HCT116 (cell line): ENCODE data around the gene WASF2. TPM values are rescaled to one million over a fixed set of nuclear protein-coding genes. Genes with fewer than 3 reads are reported as not detected.

Source experiments
- ATAC-seq: fragments of 200-7000 bp; cut with Tn5 transposase; 2 replicates; pipeline ENCODE4 v1.9.1; 2020; ENCODE audit warnings: mild to moderate bottlenecking, moderate library complexity
- BruUV-seq: library from RNA; stranded (reverse); fragments of 400-500 nt; replicated peaks from 2 replicates; lab custom pipeline; 2021; lab: Mats Ljungman, UMichigan
- CTCF ChIA-PET: fragments of 300-600 bp; sonication (Branson Sonifier 250); formaldehyde crosslinking; loops from one replicate; lab custom pipeline; 2021; ENCODE audit warnings: antibody characterized with exemption; lab: Charles Lee
- POLR2A ChIA-PET: fragments of 300-600, 350-600 bp; sonication (Branson Sonifier 250); formaldehyde crosslinking; loops from one replicate; lab custom pipeline; 2021; ENCODE audit warnings: antibody characterized with exemption; lab: Charles Lee
- RAD21 ChIA-PET, 2 experiments: fragments of 300-600 bp; sonication (Branson Sonifier 250); formaldehyde crosslinking; loops; one replicate each; lab custom pipeline; 2023; ENCODE audit warnings: low total read pairs in 2 of 2; ENCODE audit not compliant: uncharacterized antibody in 2 of 2, unreplicated experiment in 2 of 2, low non-redundant PET in 1 of 2; lab: Charles Lee
- DNase-seq: peaks from one replicate; pipeline ENCODE4 v3.0.0-alpha.2; 2010; ENCODE audit warnings: low read depth, low spot score
- H2AFZ ChIP-seq: fragments of 200-600 bp; shearing (Covaris generic), sonication (generic); 2 replicates; pipeline ENCODE4 v1.6.1; 2017; ENCODE audit warnings: low read depth, mixed run types, mixed read lengths, antibody characterized with exemption, low read length; ENCODE audit not compliant: poor library complexity, severe bottlenecking
- H3K27ac ChIP-seq: 2 replicates; pipeline ENCODE4 v1.5.1; 2012; ENCODE audit warnings: low read depth, low read length
- H3K27me3 ChIP-seq: fragments of 200-600 bp; sonication (generic); 2 replicates; pipeline ENCODE4 v1.6.1; 2016; ENCODE audit warnings: mixed run types, low read length, mixed read lengths; ENCODE audit not compliant: insufficient read depth
- H3K36me3 ChIP-seq, 2 experiments: fragments of 200-500 bp in 1 of 2; fragments of 200-600 bp in 1 of 2; sonication (Bioruptor generic) in 1 of 2; sonication (generic) in 1 of 2; 2 replicates each; pipeline versions ENCODE4 v1.5.1 to v1.6.1; 2014 to 2016; ENCODE audit warnings: low read length in 2 of 2, inconsistent platforms in 1 of 2, mixed read lengths in 1 of 2, mixed run types in 1 of 2; ENCODE audit not compliant: insufficient read depth in 2 of 2, control insufficient read depth in 1 of 2
- H3K4me1 ChIP-seq, 2 experiments: fragments of 200-600 bp in 1 of 2; sonication (generic) in 1 of 2; 2 replicates each; pipeline versions ENCODE4 v1.5.1 to v1.6.1; 2012 to 2017; ENCODE audit warnings: low read length in 2 of 2, inconsistent platforms in 1 of 2, mild to moderate bottlenecking in 1 of 2, mixed read lengths in 1 of 2, mixed run types in 1 of 2, moderate library complexity in 1 of 2; ENCODE audit not compliant: insufficient read depth in 2 of 2, control insufficient read depth in 1 of 2
- H3K4me2 ChIP-seq: fragments of 200-600 bp; sonication (generic); 2 replicates; pipeline ENCODE4 v1.6.1; 2017; ENCODE audit warnings: mixed run types, low read length, mixed read lengths
- H3K4me3 ChIP-seq, 2 experiments: fragments of 200-600 bp in 1 of 2; sonication (generic) in 1 of 2; replicated peaks in 1 of 2; 2 replicates each; pipeline ENCODE4 v1.5.1; 2011 to 2016; ENCODE audit warnings: low read length in 2 of 2, control low read depth in 1 of 2, low read depth in 1 of 2, mild to moderate bottlenecking in 1 of 2, mixed read lengths in 1 of 2, mixed run types in 1 of 2
- H3K79me2 ChIP-seq: fragments of 200-600 bp; sonication (generic); 2 replicates; pipeline ENCODE4 v1.6.1; 2017; ENCODE audit warnings: mild to moderate bottlenecking, mixed run types, low read length, moderate library complexity, mixed read lengths; ENCODE audit not compliant: insufficient read depth
- H3K9ac ChIP-seq: fragments of 200-600 bp; sonication (generic); 2 replicates; pipeline ENCODE4 v1.6.1; 2016; ENCODE audit warnings: low read length, mixed read lengths
- H3K9me2 ChIP-seq: fragments of 200-600 bp; sonication (generic), shearing (Covaris generic); 2 replicates; pipeline ENCODE4 v1.6.1; 2017; ENCODE audit warnings: mixed run types, mild to moderate bottlenecking, moderate library complexity; ENCODE audit not compliant: insufficient read depth
- H3K9me3 ChIP-seq, 2 experiments: fragments of 200-500 bp in 1 of 2; fragments of 200-600 bp in 1 of 2; sonication (Bioruptor generic) in 1 of 2; sonication (generic) in 1 of 2; 2 replicates each; pipeline ENCODE4 v1.6.1; 2014 to 2017; ENCODE audit warnings: low read length in 2 of 2, mixed read lengths in 2 of 2, inconsistent platforms in 1 of 2, low read depth in 1 of 2, mild to moderate bottlenecking in 1 of 2, mixed run types in 1 of 2, moderate library complexity in 1 of 2; ENCODE audit not compliant: control insufficient read depth in 1 of 2, insufficient read depth in 1 of 2
- H4K20me1 ChIP-seq: fragments of 200-600 bp; sonication (generic), shearing (Covaris generic); 2 replicates; pipeline ENCODE4 v1.6.1; 2017; ENCODE audit warnings: mixed run types, mild to moderate bottlenecking, moderate library complexity; ENCODE audit not compliant: insufficient read depth
- EGR1 ChIP-seq: IDR thresholded peaks from 2 replicates; pipeline ENCODE4 v1.6.1; 2012; ENCODE audit warnings: low read depth
- ELF1 ChIP-seq: IDR thresholded peaks from 2 replicates; pipeline ENCODE4 v1.6.1; 2012; ENCODE audit warnings: low read depth, borderline replicate concordance
- FOSL1 ChIP-seq: IDR thresholded peaks from 2 replicates; pipeline ENCODE4 v1.6.1; 2012; ENCODE audit warnings: low read depth
- POLR2A ChIP-seq: IDR thresholded peaks from 2 replicates; pipeline ENCODE4 v1.7.0; 2011; ENCODE audit warnings: borderline replicate concordance; ENCODE audit not compliant: insufficient read depth, insufficient read length; ENCODE audit errors: extremely low read depth
- RAD21 ChIP-seq: IDR thresholded peaks from 2 replicates; pipeline ENCODE4 v1.6.1; 2012; ENCODE audit warnings: low read depth, mild to moderate bottlenecking
- SIN3A ChIP-seq: IDR thresholded peaks from 2 replicates; pipeline ENCODE4 v1.6.1; 2012; ENCODE audit warnings: low read depth
- SP1 ChIP-seq: IDR thresholded peaks from 2 replicates; pipeline ENCODE4 v1.6.1; 2012; ENCODE audit warnings: low read depth
- SRF ChIP-seq: IDR thresholded peaks from 2 replicates; pipeline ENCODE4 v1.6.1; 2012; ENCODE audit warnings: low read depth
- YY1 ChIP-seq: IDR thresholded peaks from 2 replicates; pipeline ENCODE4 v1.6.1; 2011; ENCODE audit warnings: low read length, low read depth, moderate library complexity, mild to moderate bottlenecking; ENCODE audit not compliant: insufficient replicate concordance; ENCODE audit errors: extremely low read depth
- ZNF274 ChIP-seq: fragments of 200-500 bp; sonication (Bioruptor generic); IDR thresholded peaks from 2 replicates; pipeline ENCODE4 v1.6.1; 2014; ENCODE audit warnings: mild to moderate bottlenecking, low read depth, low read length, inconsistent platforms
- intact Hi-C: fragments of 100-400 bp; cut with micrococcal nuclease; formaldehyde crosslinking; loops from 2 replicates; pipeline ENCODE4 v1.10.0; 2022
- total RNA-seq: library from RNA; stranded (reverse); gene quantifications from one replicate; pipeline ENCODE4 v1.2.1, GENCODE V29; 2021; ENCODE audit not compliant: unreplicated experiment
- TF ChIP-seq, protein P1 (sequence below): IDR thresholded peaks from 2 replicates; pipeline ENCODE4 v1.6.1; 2012
- TF ChIP-seq, protein P2 (sequence below): IDR thresholded peaks from 2 replicates; pipeline ENCODE4 v1.6.1; 2012

WASF2 gene
- total RNA-seq, 1 experiment from 2014 or later, result 111 TPM

DNA sequence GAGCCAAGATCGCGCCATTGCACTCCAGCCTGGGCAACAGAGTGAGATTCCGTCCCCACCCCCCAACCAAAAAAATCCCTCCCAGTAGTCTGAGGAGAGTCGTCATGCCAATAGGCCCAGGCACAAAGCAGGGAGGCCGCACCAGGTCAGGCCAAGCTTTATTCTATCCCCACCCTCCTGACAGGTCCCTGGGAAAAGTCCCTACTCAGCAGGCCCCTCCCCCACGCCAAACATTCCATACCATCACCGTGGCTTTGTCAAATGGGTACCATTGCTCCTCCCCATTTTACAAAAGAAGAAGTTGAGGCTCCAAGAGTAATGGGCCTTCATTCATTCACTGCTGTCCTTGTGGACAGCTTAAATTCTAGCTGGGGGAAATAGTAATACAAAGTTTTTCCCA, 92.2 kb downstream of the WASF2 start:
- H3K36me3 ChIP-seq, result peaks cover 0 to 12% of the 10 kb centered on the region in 2 experiments; a peak in 1 of 4 replicates
- DNase-seq (no peak), ATAC-seq (no peak)
- peaks cover 5 to 30% of the 10 kb centered on the region in 2 experiments for H3K4me1 ChIP-seq
- H3K27me3 ChIP-seq, result no peaks in the 10 kb centered on the region
- no peaks in the 10 kb centered on the region for H3K9me3 ChIP-seq
- intact Hi-C loops, result loop anchor here (5.0 kb wide), 1 partner anchor 265 kb away; no protein-coding TSS in a partner anchor
- no peak overlapping the region for H3K9ac ChIP-seq
- no peaks in the 10 kb centered on the region for H3K9me2 ChIP-seq
- no peak overlapping the region for H2AFZ ChIP-seq
- peaks cover 22% of the 10 kb centered on the region for H3K79me2 ChIP-seq
- CTCF ChIA-PET, result interaction anchor here (1.2 to 4.2 kb wide), 7 partner anchors 10 to 352 kb away, joined by 3 to 65 read pairs (median 4); no protein-coding TSS in a partner anchor
- no peak overlapping the region for H3K4me3 ChIP-seq
- no peak overlapping the region for H3K4me2 ChIP-seq
- H4K20me1 ChIP-seq, result no peaks in the 10 kb centered on the region
- RAD21 ChIA-PET, result no interaction called here
- no peak overlapping the region for H3K27ac ChIP-seq
- TF ChIP-seq SP1 (no peak), EGR1 (no peak), ZNF274 (no peak), SIN3A (no peak), SRF (no peak)
- TF ChIP-seq, protein P1, sequence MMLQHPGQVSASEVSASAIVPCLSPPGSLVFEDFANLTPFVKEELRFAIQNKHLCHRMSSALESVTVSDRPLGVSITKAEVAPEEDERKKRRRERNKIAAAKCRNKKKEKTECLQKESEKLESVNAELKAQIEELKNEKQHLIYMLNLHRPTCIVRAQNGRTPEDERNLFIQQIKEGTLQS, result no peak
- TF ChIP-seq, protein P2, sequence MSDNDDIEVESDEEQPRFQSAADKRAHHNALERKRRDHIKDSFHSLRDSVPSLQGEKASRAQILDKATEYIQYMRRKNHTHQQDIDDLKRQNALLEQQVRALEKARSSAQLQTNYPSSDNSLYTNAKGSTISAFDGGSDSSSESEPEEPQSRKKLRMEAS, result no peak
- no TSS peak for BruUV-seq
- POLR2A ChIA-PET, result interaction anchor here (1.3 kb wide), 1 partner anchor 97 kb away, joined by 4 read pairs; no protein-coding TSS in a partner anchor

DNA sequence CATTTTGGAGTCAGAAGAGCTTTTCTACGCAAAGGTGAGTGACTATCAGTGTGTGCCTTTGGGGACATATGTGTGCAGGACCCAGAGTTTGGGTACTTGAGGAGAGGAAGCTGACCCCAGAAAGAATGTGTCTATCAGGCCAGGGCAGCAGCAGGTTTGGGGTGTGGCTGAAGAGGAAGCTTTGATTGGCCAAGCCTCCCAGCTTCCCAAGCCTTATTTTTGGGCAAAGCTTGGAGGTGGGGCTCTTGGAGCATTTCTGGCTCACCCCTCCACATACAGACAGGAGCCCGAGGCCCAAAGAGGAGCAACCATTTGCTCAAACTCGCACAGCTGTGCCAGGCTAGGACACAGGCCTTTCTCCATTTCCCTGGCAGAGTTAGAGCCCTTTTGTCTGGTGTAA, 92.9 kb downstream of the WASF2 start:
- no peak overlapping the region for H3K4me3 ChIP-seq
- no peak overlapping the region for H3K4me2 ChIP-seq
- BruUV-seq, result no TSS peak
- H3K9me2 ChIP-seq, result no peaks in the 10 kb centered on the region
- no peak overlapping the region for H3K9ac ChIP-seq
- POLR2A ChIA-PET, result interaction anchor here (1.3 kb wide), 1 partner anchor 97 kb away, joined by 4 read pairs; no protein-coding TSS in a partner anchor
- peaks cover 25% of the 10 kb centered on the region for H3K79me2 ChIP-seq
- RAD21 ChIA-PET, result no interaction called here
- TF ChIP-seq ELF1, result no peak
- TF ChIP-seq RAD21, result no peak
- TF ChIP-seq YY1, result no peak
- no peak for TF ChIP-seq POLR2A
- TF ChIP-seq FOSL1, result no peak
- TF ChIP-seq SP1, result no peak
- TF ChIP-seq, protein P2, result no peak
- no peak for TF ChIP-seq SRF
- H2AFZ ChIP-seq, result no peak overlapping the region
- intact Hi-C loops, result loop anchor here (5.0 kb wide), 1 partner anchor 265 kb away; no protein-coding TSS in a partner anchor
- H3K9me3 ChIP-seq, result no peaks in the 10 kb centered on the region
- no peak overlapping the region for H3K27ac ChIP-seq
- no peaks in the 10 kb centered on the region for H4K20me1 ChIP-seq
- DNase-seq (no peak), ATAC-seq (no peak)
- no peaks in the 10 kb centered on the region for H3K27me3 ChIP-seq
- H3K4me1 ChIP-seq, result peaks cover 6 to 26% of the 10 kb centered on the region in 2 experiments
- peaks cover 0 to 12% of the 10 kb centered on the region in 2 experiments; a peak in 1 of 4 replicates for H3K36me3 ChIP-seq
- CTCF ChIA-PET, result interaction anchor here (0.9 to 4.2 kb wide), 8 partner anchors 9 to 351 kb away, joined by 3 to 65 read pairs (median 4); partner anchors contain the start of gene WASF2
